ENCODE measurements around the gene PCBD2.

DNA sequence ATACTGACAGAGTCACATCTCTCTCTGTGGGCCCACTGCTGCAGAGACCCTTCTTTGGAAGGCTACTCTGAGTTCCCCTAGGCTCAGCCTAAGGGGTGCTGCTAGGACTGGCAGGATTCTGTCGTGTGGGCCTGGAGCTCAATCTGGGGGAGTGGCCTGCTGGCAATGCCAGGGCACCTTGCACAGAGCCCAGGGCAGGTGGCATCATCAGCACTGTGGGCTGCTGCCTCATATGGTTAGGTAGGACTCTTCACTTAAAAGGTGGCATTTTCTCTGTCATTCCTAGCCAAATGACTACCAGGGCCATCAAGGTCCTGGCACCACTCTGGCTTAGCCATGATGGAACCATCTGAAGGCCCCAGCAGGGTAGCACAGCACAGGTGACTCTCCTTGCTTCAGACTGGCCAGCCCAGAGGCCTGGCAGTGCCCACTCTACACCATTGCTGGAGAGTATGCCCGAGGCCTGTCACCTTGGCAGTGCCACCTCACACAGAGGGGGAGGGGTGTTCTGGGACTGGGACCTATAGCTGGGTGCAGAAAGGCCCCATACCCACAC lies 107.2 kb downstream of the PCBD2 start:
- TF ChIP-seq EZH2 (optimal IDR thresholded peaks at IDR 0.05; ENCODE audit: low read depth, low read length), result no peak
- no peak for TF ChIP-seq CTCF (IDR thresholded peaks at IDR 0.05; ENCODE audit: low read length)
- TF ChIP-seq EZH2phosphoT487 (IDR thresholded peaks at IDR 0.05; ENCODE audit: low read length), result no peak
